Naive B cell (primary cell): ENCODE data around the gene MLYCD. TPM values are rescaled to one million over a fixed set of nuclear protein-coding genes. Genes with fewer than 3 reads are reported as not detected.

ENCODE experiments used
- ATAC-seq, 2 donors: fragments of 150-1000 bp; cut with Tn5 transposase; 2 replicates each; pipeline ENCODE4 v1.10.0; 2021; ENCODE audit warnings: low read depth in 2 of 2, mild to moderate bottlenecking in 2 of 2, moderate library complexity in 2 of 2
- DNase-seq: peaks from one replicate; pipeline ENCODE4 v3.0.0; 2022
- H3K27ac Mint-ChIP-seq, 6 donors: one replicate each; pipeline ENCODE4 v1.8.0; 2020 to 2022; ENCODE audit warnings: mild to moderate bottlenecking in 6 of 6, mixed read lengths in 6 of 6, moderate library complexity in 5 of 6, inconsistent platforms in 2 of 6
- H3K27me3 Mint-ChIP-seq, 3 donors: one replicate each; pipeline ENCODE4 v1.8.0; 2021 to 2022; ENCODE audit warnings: mixed read lengths in 3 of 3, mild to moderate bottlenecking in 1 of 3
- H3K36me3 Mint-ChIP-seq, 2 donors: one replicate each; pipeline ENCODE4 v1.8.0; 2020 to 2022; ENCODE audit warnings: mixed read lengths in 2 of 2, inconsistent platforms in 1 of 2, mild to moderate bottlenecking in 1 of 2
- H3K4me1 Mint-ChIP-seq, 3 donors: one replicate each; pipeline ENCODE4 v1.8.0; 2020 to 2022; ENCODE audit warnings: mixed read lengths in 3 of 3, inconsistent platforms in 1 of 3, mild to moderate bottlenecking in 1 of 3, moderate library complexity in 1 of 3
- H3K4me3 Mint-ChIP-seq, 8 donors: one replicate each; pipeline ENCODE4 v1.8.0; 2020 to 2022; ENCODE audit warnings: mild to moderate bottlenecking in 8 of 8, mixed read lengths in 8 of 8, moderate library complexity in 8 of 8, inconsistent platforms in 2 of 8
- H3K9me3 Mint-ChIP-seq, 7 donors: one replicate each; pipeline ENCODE4 v1.8.0; 2020 to 2022; ENCODE audit warnings: mixed read lengths in 7 of 7, mild to moderate bottlenecking in 5 of 7, inconsistent platforms in 2 of 7, moderate library complexity in 1 of 7
- polyA plus RNA-seq, 6 donors: library from polyadenylated mRNA; unstranded; fragments of 300-500 nt; fragmentation: Illumina TruSeq; gene quantifications; one replicate each; pipeline ENCODE4 v1.2.3, GENCODE V29; 2021; ENCODE audit warnings: low read depth in 6 of 6

The MLYCD gene
- polyA plus RNA-seq, 6 donors from 2014 or later: 0.15 to 2.4 (median 1.6) TPM

DNA sequence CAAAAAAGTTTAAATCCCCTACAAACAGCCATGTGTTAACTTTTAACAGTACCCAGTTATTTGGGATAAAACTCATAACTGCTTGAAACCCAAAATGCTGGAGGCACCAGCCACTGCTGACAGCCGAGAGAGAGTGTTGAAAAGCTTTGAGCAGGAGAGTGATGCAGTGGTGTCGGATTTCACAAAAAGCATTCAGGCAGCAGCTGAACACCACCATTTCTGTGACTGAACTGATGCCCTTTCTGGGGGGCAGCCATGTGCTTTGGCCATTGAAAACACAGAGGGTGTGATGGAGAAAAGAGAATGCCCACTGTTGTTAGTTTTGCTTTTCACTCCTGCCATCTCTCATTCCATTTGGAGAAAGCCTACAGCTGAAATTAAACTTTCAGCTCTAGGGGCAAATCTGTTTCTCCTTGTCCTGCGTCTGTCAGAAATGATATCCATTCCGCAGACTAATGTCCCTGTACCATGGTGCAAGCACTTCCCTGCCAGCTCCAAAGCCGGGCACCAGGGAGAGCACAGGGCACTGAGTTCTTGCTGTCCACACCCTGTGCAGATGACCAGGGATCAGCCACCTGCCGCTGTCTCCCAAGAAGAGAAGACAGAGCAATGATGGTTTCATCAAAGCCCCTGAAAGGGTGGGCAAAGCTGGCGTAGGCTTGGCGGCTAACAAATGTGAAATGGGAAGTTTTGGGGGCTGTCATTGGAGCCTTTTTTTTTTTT lies 16.6 kb upstream of the MLYCD start:
- Mint-ChIP-seq H3K36me3 (peaks cover 0 to 8% of the 10 kb centered on the region in 2 donors), H3K4me3 (no peak overlapping the region), H3K27ac (peak overlapping the region in 1 of 6 donors; percentile 85), H3K27me3 (peaks cover 5 to 26% (median 23%) of the 10 kb centered on the region in 3 donors), H3K9me3 (peaks cover 0 to 5% (median under 1%) of the 10 kb centered on the region in 7 donors), H3K4me1 (no peaks in the 10 kb centered on the region)
- ATAC-seq: no peak
- no peak for DNase-seq

DNA sequence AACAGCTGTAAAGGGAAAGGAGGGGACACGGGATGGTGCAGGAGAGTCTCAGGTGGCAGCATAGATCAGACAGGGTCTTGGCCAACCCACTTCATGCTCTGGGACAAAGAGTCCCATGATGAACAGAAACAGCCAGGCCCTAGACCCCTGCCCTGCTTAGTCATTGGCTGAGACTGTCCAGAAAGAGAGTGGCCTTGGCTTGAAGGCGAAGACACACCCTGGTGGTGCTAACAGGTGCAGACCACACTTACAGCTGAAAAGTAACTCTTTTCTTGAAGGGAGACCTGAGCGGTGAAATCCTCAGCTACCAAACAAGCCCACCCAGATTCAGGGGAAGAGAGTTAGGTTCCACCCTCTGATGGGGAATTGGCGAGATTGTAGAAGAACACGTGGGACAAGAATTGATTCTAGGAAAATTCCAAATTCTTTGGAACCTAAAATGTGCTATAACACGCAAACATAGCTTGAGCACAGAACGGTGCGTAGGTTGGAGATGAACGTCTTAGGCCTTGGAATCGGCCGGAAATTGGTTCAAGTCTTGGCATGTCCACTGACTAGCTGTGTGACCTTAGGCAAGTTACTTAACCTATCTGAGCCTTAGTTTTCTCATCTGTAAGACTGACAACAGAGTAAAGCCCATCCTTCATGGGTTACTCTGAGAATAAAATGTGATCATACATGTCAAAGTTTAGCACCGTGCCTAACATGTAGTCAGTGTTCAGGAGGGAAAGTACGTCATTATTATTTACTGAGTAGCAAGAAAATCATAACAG lies 12.5 kb upstream of the MLYCD start:
- H3K9me3 Mint-ChIP-seq: peaks cover under 1 to 11% (median 6%) of the 10 kb centered on the region in 7 donors
- DNase-seq (no peak), ATAC-seq (no peak)
- H3K27me3 Mint-ChIP-seq: peaks cover 6 to 28% (median 19%) of the 10 kb centered on the region in 3 donors
- H3K27ac Mint-ChIP-seq: no peak overlapping the region
- peaks cover under 1 to 11% of the 10 kb centered on the region in 2 donors for H3K36me3 Mint-ChIP-seq
- H3K4me1 Mint-ChIP-seq: no peaks in the 10 kb centered on the region
- H3K4me3 Mint-ChIP-seq: no peak overlapping the region

DNA sequence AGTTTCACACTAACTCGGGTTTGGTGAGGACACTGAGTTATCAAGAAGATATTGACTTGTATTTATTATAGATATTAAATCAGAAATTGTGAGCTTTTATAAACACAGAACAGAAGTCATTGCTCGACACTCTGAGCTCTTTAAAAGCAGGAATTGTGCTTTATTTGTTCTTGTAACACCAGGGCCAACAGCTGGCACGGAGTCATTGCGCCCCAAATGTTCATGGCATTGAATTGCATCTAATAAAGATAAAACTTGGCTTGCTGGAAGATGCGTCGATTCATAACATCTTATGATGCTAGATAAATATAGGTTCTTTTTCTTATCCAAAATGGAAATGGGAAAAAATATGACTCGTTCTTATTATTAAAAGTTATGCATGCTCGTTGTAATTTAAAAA lies 11.8 kb upstream of the MLYCD start:
- H3K4me3 Mint-ChIP-seq: no peak overlapping the region

DNA sequence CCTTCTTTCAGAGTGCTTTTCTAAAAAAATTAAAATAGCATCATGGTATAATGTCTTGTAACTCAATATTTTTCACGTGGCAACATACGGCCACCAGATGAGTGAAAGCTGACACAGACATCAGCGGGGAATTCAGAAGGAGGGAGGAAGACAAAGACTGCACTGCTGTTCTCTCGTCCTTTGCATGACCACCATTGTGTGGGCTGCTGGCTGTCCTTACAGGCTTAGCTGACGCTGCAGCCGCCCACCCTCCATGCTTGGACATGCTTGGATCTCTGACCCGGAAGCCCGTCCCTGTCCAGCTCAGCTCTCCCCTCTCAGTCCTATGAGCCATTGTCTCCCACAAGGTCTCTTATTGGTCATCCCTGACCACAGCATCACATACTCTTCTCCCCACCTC lies 11.4 kb upstream of the MLYCD start:
- peaks cover 4 to 7% of the 10 kb centered on the region in 2 donors for H3K36me3 Mint-ChIP-seq
- no peak for ATAC-seq
- H3K27ac Mint-ChIP-seq: no peak overlapping the region
- H3K4me1 Mint-ChIP-seq: no peaks in the 10 kb centered on the region
- peaks cover 4 to 16% (median 8%) of the 10 kb centered on the region in 7 donors for H3K9me3 Mint-ChIP-seq
- H3K27me3 Mint-ChIP-seq: peaks cover 4 to 24% (median 12%) of the 10 kb centered on the region in 3 donors
- no peak for DNase-seq
- H3K4me3 Mint-ChIP-seq: no peak overlapping the region

More for the DNA sequence above, 11.8 kb upstream of the MLYCD start:
- H3K27me3 Mint-ChIP-seq: peaks cover 4 to 26% (median 16%) of the 10 kb centered on the region in 3 donors
- H3K36me3 Mint-ChIP-seq: peaks cover 4 to 8% of the 10 kb centered on the region in 2 donors
- ATAC-seq: no peak
- H3K27ac Mint-ChIP-seq: no peak overlapping the region
- DNase-seq: no peak
- H3K9me3 Mint-ChIP-seq: peaks cover 4 to 16% (median 7%) of the 10 kb centered on the region in 7 donors
- H3K4me1 Mint-ChIP-seq: no peaks in the 10 kb centered on the region

GRCh38 chr16:83888672-83889044 lies 10.3 kb upstream of the MLYCD start:
- H3K4me1 Mint-ChIP-seq: no peaks in the 10 kb centered on the region
- H3K27ac Mint-ChIP-seq: no peak overlapping the region
- ATAC-seq: no peak
- H3K27me3 Mint-ChIP-seq: peaks cover 4 to 31% (median 11%) of the 10 kb centered on the region in 3 donors
- no peak for DNase-seq
- H3K9me3 Mint-ChIP-seq: peaks cover 4 to 17% (median 12%) of the 10 kb centered on the region in 7 donors
- H3K36me3 Mint-ChIP-seq: peaks cover 4 to 7% of the 10 kb centered on the region in 2 donors
- no peak overlapping the region for H3K4me3 Mint-ChIP-seq

DNA sequence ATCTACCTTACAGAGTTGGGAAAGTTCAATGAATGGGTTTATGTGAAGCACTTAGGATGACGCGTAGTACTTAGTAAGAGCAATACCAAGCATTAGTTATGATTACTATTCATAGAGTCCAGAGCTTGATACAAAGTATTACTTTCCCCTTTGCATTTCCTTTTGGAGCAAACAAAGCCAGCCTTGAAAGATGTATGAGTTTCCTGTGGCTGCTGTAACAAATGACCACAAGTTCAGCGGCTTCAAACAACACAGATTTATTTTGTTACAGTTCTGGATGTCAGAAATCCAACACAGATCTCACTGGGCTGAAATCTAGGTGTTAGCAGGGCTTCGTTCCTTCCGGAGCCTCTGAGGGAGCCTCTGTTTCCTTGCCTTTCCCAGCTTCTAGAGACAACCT lies 8.6 kb upstream of the MLYCD start:
- Mint-ChIP-seq H3K36me3 (peaks cover 4 to 7% of the 10 kb centered on the region in 2 donors), H3K27ac (no peak overlapping the region), H3K9me3 (peaks cover 4 to 17% (median 12%) of the 10 kb centered on the region in 7 donors), H3K4me3 (no peak overlapping the region), H3K27me3 (peaks cover 11 to 39% (median 21%) of the 10 kb centered on the region in 3 donors), H3K4me1 (no peaks in the 10 kb centered on the region)
- ATAC-seq (no peak), DNase-seq (no peak)

DNA sequence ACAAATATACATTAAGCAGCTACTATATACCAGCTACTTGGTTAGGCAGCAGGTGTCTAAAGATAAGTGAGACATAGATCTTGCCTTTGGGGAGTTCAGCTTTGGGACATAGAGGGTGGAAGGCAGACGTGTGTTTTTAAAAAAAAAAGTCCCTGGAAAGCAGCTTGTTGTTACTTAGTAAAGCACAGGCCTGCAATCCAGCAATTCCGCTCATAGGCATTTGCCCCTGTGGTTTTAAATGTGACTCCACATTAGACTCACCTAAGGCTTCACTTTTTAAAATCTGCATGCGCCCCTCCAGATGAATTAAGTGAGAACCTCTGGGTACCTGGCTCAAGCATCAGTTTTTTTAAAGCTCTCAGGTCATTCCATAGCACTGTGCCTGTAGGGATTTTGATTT lies 7.2 kb upstream of the MLYCD start:
- no peak overlapping the region for H3K4me3 Mint-ChIP-seq
- ATAC-seq: no peak
- peaks cover 11 to 31% (median 30%) of the 10 kb centered on the region in 3 donors for H3K27me3 Mint-ChIP-seq
- no peak for DNase-seq
- no peak overlapping the region for H3K27ac Mint-ChIP-seq
- peaks cover 4 to 7% of the 10 kb centered on the region in 2 donors for H3K36me3 Mint-ChIP-seq
- peaks cover 4 to 17% (median 12%) of the 10 kb centered on the region in 7 donors for H3K9me3 Mint-ChIP-seq
- H3K4me1 Mint-ChIP-seq: no peaks in the 10 kb centered on the region

DNA sequence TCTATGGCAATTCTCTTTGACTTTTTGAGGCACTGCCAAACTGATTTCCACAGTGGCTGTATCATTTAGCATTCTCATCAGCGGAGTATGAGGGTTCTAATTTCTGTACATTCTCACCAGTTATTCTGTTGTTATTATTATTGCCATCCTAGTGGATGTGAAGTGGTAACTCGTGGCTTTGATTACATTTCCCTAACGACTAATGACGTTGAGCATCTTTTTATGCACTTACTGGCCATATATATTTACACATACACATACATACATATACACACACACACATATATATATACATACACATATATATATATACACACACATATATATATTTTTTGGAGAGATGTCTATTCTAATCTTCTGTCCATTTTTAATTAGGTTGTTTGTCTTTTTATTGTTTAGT lies 3.7 kb upstream of the MLYCD start:
- DNase-seq (no peak), ATAC-seq (no peak)
- no peak overlapping the region for H3K27ac Mint-ChIP-seq
- no peak overlapping the region for H3K4me3 Mint-ChIP-seq
- peaks cover 14 to 16% (median 14%) of the 10 kb centered on the region in 3 donors for H3K4me1 Mint-ChIP-seq
- peaks cover 4 to 7% of the 10 kb centered on the region in 2 donors for H3K36me3 Mint-ChIP-seq
- peaks cover 11 to 39% (median 31%) of the 10 kb centered on the region in 3 donors for H3K27me3 Mint-ChIP-seq
- peaks cover 4 to 16% (median 11%) of the 10 kb centered on the region in 7 donors for H3K9me3 Mint-ChIP-seq

- Mint-ChIP-seq H3K27me3 (peaks cover 11 to 34% (median 25%) of the 10 kb centered on the region in 3 donors), H3K4me3 (peak overlapping the region in 1 of 8 donors; percentile 53), H3K9me3 (peaks cover 3 to 13% (median 8%) of the 10 kb centered on the region in 7 donors), H3K27ac (no peak overlapping the region), H3K4me1 (peaks cover 15 to 21% (median 18%) of the 10 kb centered on the region in 3 donors), H3K36me3 (peaks cover 4 to 7% of the 10 kb centered on the region in 2 donors)
- ATAC-seq: no peak
- DNase-seq: no peak
These were observed 3.0 kb upstream of the MLYCD start for GRCh38 chr16:83895942-83896341.

GRCh38 chr16:83899272-83899897 lies 470 bp downstream of the MLYCD start:
- Mint-ChIP-seq H3K27ac (peak overlapping the region; percentile 44 to 95 (median 88)), H3K27me3 (peaks cover under 1 to 22% (median 7%) of the 10 kb centered on the region in 3 donors), H3K36me3 (no peaks in the 10 kb centered on the region), H3K4me1 (peaks cover 32 to 36% (median 33%) of the 10 kb centered on the region in 3 donors), H3K9me3 (no peaks in the 10 kb centered on the region), H3K4me3 (peak overlapping the region; percentile 90 to 99 (median 97))
- DNase-seq: peak; percentile 27
- ATAC-seq: peak; percentile 60

DNA sequence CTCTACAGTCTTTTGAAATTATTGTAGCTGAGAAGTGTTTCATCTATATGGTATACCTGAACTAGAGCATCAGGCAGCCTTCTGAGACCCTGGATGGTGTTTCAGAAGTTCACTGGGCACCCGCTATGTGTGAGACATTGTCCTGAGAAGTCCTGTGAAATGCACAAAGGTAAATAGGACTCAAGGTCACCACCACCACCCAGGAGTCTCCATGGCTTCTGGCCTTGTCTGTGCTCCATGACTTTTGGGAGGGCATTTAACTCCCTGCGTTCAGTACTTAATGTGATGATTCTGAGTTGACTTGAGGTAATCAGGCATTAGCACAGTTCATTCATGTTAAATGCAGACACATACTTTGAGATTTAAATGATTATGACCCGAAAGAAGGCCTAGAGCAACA lies 1.1 kb downstream of the MLYCD start:
- Mint-ChIP-seq H3K4me1 (peaks cover 32 to 39% (median 37%) of the 10 kb centered on the region in 3 donors), H3K4me3 (peak overlapping the region; percentile 90 to 99 (median 97)), H3K27me3 (peaks cover 0 to 18% (median 4%) of the 10 kb centered on the region in 3 donors), H3K9me3 (no peaks in the 10 kb centered on the region), H3K27ac (peak overlapping the region; percentile 44 to 95 (median 88)), H3K36me3 (no peaks in the 10 kb centered on the region)
- ATAC-seq: no peak
- no peak for DNase-seq

- peaks cover 32 to 39% (median 37%) of the 10 kb centered on the region in 3 donors for H3K4me1 Mint-ChIP-seq
- peaks cover 0 to 18% (median 0%) of the 10 kb centered on the region in 3 donors for H3K27me3 Mint-ChIP-seq
- H3K4me3 Mint-ChIP-seq: peak overlapping the region in 6 of 8 donors; percentile 37 to 97 (median 92)
- H3K36me3 Mint-ChIP-seq: no peaks in the 10 kb centered on the region
- no peaks in the 10 kb centered on the region for H3K9me3 Mint-ChIP-seq
- no peak for DNase-seq
- no peak for ATAC-seq
- no peak overlapping the region for H3K27ac Mint-ChIP-seq
These were observed 1.7 kb downstream of the MLYCD start for GRCh38 chr16:83900571-83900970.

GRCh38 chr16:83901101-83901500 lies 2.2 kb downstream of the MLYCD start:
- peaks cover 32 to 39% (median 37%) of the 10 kb centered on the region in 3 donors for H3K4me1 Mint-ChIP-seq
- ATAC-seq (no peak), DNase-seq (no peak)
- H3K9me3 Mint-ChIP-seq: no peaks in the 10 kb centered on the region
- H3K4me3 Mint-ChIP-seq: peak overlapping the region in 5 of 8 donors; percentile 37 to 97 (median 94)
- peaks cover 0 to 13% (median 0%) of the 10 kb centered on the region in 3 donors for H3K27me3 Mint-ChIP-seq
- H3K36me3 Mint-ChIP-seq: no peaks in the 10 kb centered on the region
- H3K27ac Mint-ChIP-seq: no peak overlapping the region
